Upper lobe of right lung (tissue), 1 donor: ENCODE data around the gene PROSER1. TPM values are rescaled to one million over a fixed set of nuclear protein-coding genes. Genes with fewer than 3 reads are reported as not detected.

Source experiments
- ATAC-seq: fragments of 200-7000 bp; cut with Tn5 transposase; one replicate; pipeline ENCODE4 v1.9.1; 2020; ENCODE audit warnings: mild to moderate bottlenecking, moderate library complexity
- DNase-seq: peaks from one replicate; pipeline ENCODE4 v3.0.0-alpha.2; 2020
- H3K27ac ChIP-seq: fragments of 200-600 bp; one replicate; pipeline ENCODE4 v1.8.0; 2022
- H3K27me3 ChIP-seq: fragments of 200-600 bp; one replicate; pipeline ENCODE4 v1.8.0; 2022; ENCODE audit warnings: mild to moderate bottlenecking
- H3K36me3 ChIP-seq: fragments of 200-600 bp; one replicate; pipeline ENCODE4 v1.8.0; 2022
- H3K4me1 ChIP-seq: fragments of 200-600 bp; one replicate; pipeline ENCODE4 v1.8.0; 2022
- H3K4me3 ChIP-seq: fragments of 200-600 bp; one replicate; pipeline ENCODE4 v1.8.0; 2022; ENCODE audit warnings: mild to moderate bottlenecking
- H3K9me3 ChIP-seq: fragments of 200-600 bp; one replicate; pipeline ENCODE4 v1.8.0; 2022
- intact Hi-C: fragments of 100-400 bp; cut with DNase I; formaldehyde crosslinking; loops from one replicate; pipeline ENCODE4 v1.11.0; 2022
- total RNA-seq: library from RNA; stranded (reverse); fragmentation: NEBNext Ultra II Directional; extraction: Animal tissue kit (Norgen Biotek cat#: 25700); gene quantifications from one replicate; pipeline ENCODE4 v1.2.1, GENCODE V29; 2021
- TF ChIP-seq, protein P1 (sequence below): fragments of 200-600 bp; IDR thresholded peaks from one replicate; pipeline ENCODE4 v1.8.0; 2022; ENCODE audit warnings: antibody characterized with exemption
- donor health status: DM: no; HTN: yes; CAD: no; lungs with severe emphysema.

PROSER1 gene
- total RNA-seq, 1 donor from 2014 or later: 30.7 TPM

DNA sequence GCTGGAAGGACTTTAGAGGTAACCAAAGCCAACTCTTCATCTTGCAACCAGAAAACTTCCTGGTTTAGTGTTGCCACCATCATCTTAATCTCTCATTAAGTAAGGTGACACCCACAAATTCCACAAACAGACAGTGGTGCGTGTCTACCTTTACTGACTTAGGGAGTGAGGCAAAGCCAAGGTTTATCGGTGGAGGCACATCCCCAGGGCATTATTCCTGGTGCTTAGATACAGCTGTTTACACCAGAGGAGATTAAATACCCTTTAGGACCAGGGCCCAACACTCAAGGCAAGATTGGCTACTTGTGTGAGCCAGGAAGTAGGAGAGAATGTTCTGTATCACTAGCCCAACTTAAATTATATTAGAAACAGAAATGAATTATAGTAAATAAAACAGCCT lies 56.8 kb downstream of the PROSER1 start:
- intact Hi-C loops: no loop called here
- ATAC-seq (no peak), DNase-seq (no peak)
- TF ChIP-seq, protein P1, sequence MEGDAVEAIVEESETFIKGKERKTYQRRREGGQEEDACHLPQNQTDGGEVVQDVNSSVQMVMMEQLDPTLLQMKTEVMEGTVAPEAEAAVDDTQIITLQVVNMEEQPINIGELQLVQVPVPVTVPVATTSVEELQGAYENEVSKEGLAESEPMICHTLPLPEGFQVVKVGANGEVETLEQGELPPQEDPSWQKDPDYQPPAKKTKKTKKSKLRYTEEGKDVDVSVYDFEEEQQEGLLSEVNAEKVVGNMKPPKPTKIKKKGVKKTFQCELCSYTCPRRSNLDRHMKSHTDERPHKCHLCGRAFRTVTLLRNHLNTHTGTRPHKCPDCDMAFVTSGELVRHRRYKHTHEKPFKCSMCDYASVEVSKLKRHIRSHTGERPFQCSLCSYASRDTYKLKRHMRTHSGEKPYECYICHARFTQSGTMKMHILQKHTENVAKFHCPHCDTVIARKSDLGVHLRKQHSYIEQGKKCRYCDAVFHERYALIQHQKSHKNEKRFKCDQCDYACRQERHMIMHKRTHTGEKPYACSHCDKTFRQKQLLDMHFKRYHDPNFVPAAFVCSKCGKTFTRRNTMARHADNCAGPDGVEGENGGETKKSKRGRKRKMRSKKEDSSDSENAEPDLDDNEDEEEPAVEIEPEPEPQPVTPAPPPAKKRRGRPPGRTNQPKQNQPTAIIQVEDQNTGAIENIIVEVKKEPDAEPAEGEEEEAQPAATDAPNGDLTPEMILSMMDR: no peak
- Histone ChIP-seq H3K4me3 (no peak overlapping the region), H3K27ac (no peak overlapping the region), H3K36me3 (no peaks in the 10 kb centered on the region), H3K4me1 (no peaks in the 10 kb centered on the region), H3K27me3 (no peaks in the 10 kb centered on the region), H3K9me3 (no peaks in the 10 kb centered on the region)

- TF ChIP-seq, protein P1: no peak
- Histone ChIP-seq H3K27me3 (no peaks in the 10 kb centered on the region), H3K4me1 (no peaks in the 10 kb centered on the region), H3K9me3 (no peaks in the 10 kb centered on the region), H3K27ac (no peak overlapping the region), H3K4me3 (no peak overlapping the region), H3K36me3 (no peaks in the 10 kb centered on the region)
- DNase-seq: no peak
- intact Hi-C loops: no loop called here
- no peak for ATAC-seq
These were observed 57.2 kb downstream of the PROSER1 start for GRCh38 chr13:38980750-38981078.

DNA sequence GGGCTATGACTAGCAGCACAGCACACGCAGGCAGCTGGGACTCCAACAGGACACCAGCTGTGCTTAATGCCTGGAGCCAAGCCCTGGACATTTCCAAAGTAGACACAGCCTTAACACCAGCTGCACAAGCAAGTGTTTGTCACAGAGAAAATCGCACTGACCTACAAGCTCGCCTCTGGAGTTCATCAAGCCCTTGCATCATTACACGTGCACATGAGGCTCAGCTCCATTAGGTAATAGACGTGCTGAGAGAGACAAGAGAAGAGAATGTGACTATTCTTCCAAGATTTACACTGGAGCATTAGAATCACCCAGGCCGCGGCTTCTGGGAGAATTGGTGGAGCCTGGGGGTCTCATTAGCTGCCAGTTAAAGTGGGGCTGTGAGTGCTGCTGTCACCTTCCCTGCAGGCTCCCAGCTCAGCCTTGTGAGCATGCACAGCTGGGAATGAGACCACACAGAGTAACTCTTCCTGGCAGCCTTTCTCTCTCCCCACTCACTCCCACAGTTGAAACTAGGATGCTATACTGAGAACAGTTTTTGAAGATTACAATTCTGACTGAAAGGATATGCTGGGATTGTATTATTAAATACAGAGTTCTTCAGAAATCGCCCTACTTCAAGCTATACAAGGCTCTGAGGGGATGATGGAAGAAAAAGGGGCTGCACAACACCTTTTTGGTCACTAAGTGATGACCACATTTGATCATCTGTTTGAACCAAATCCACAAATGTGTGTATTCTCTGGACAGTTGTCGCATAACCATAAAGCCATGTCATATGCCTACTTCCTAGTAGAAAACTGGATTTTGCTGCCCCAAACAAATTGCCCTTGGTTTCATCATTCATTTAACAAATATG lies 57.8 kb downstream of the PROSER1 start:
- Histone ChIP-seq H3K27me3 (no peaks in the 10 kb centered on the region), H3K4me1 (no peaks in the 10 kb centered on the region), H3K36me3 (no peaks in the 10 kb centered on the region), H3K27ac (no peak overlapping the region), H3K9me3 (no peaks in the 10 kb centered on the region), H3K4me3 (no peak overlapping the region)
- TF ChIP-seq, protein P1: no peak
- intact Hi-C loops: no loop called here
- DNase-seq (no peak), ATAC-seq (no peak)

- ATAC-seq (no peak), DNase-seq (no peak)
- Histone ChIP-seq H3K9me3 (no peaks in the 10 kb centered on the region), H3K4me3 (no peak overlapping the region), H3K36me3 (no peaks in the 10 kb centered on the region), H3K27ac (no peak overlapping the region), H3K27me3 (no peaks in the 10 kb centered on the region), H3K4me1 (no peaks in the 10 kb centered on the region)
- TF ChIP-seq, protein P1: no peak
- intact Hi-C loops: no loop called here
These were observed 67.4 kb downstream of the PROSER1 start for GRCh38 chr13:38970380-38971051.

DNA sequence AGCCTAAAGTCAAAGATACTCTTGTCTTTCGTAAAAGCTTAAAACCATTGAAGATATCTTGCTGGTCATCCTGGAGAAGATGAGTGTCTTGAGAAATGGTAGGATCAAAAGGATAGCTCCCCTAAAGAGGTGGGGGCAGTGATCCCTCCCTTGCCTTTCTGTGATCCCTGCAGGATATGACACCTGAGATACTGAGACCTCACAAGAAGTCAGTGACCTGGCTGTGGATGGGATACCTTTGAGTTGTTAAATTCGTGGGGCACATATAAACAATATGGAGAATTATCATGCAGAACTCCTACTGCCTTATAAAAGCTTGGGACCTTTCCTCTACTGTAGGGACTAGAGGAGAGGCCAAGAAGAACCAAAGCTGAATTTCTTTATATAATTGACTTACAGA lies 68.7 kb downstream of the PROSER1 start:
- Histone ChIP-seq H3K4me3 (no peak overlapping the region), H3K4me1 (no peaks in the 10 kb centered on the region), H3K27ac (no peak overlapping the region), H3K9me3 (no peaks in the 10 kb centered on the region), H3K36me3 (no peaks in the 10 kb centered on the region), H3K27me3 (no peaks in the 10 kb centered on the region)
- TF ChIP-seq, protein P1: no peak
- ATAC-seq (no peak), DNase-seq (no peak)
- intact Hi-C loops: no loop called here
